ENCODE measurements around the gene PPP2R2B.

The PPP2R2B gene

GRCh38 chr5:146852089-146852488, 26.5 kb downstream of the PPP2R2B start:
- H3K4me3 ChIP-seq (ENCODE audit: low read depth in 1 of 2, low read length in 2 of 2): no peak overlapping the region
- no peak overlapping the region for H3K9ac ChIP-seq (ENCODE audit: low read length)
- H3K36me3 ChIP-seq (ENCODE audit: insufficient read depth, low read length): no peaks in the 10 kb centered on the region
- no peaks in the 10 kb centered on the region for H3K4me1 ChIP-seq (ENCODE audit: insufficient read depth, low read length)
- H3K9me3 ChIP-seq (ENCODE audit: low read length): no peaks in the 10 kb centered on the region
- H3K27me3 ChIP-seq (ENCODE audit: control insufficient read depth in 1 of 2, insufficient read depth in 2 of 2, low read length in 2 of 2): no peaks in the 10 kb centered on the region
- no peak overlapping the region for H3K27ac ChIP-seq (ENCODE audit: low read depth, low read length)

- no peak overlapping the region for H3K4me3 ChIP-seq (ENCODE audit: low read depth in 1 of 2, low read length in 2 of 2)
- H3K4me1 ChIP-seq (ENCODE audit: insufficient read depth, low read length): no peaks in the 10 kb centered on the region
- no peak overlapping the region for H3K27ac ChIP-seq (ENCODE audit: low read depth, low read length)
- H3K27me3 ChIP-seq (ENCODE audit: control insufficient read depth in 1 of 2, insufficient read depth in 2 of 2, low read length in 2 of 2): no peaks in the 10 kb centered on the region
- H3K9ac ChIP-seq (ENCODE audit: low read length): no peak overlapping the region
- no peaks in the 10 kb centered on the region for H3K36me3 ChIP-seq (ENCODE audit: insufficient read depth, low read length)
- H3K9me3 ChIP-seq (ENCODE audit: low read length): no peaks in the 10 kb centered on the region
These were observed 27.4 kb downstream of the PPP2R2B start for GRCh38 chr5:146851133-146851532.

- Histone ChIP-seq H3K36me3 (ENCODE audit: insufficient read depth, low read length) (no peaks in the 10 kb centered on the region), H3K9me3 (ENCODE audit: low read length) (no peaks in the 10 kb centered on the region), H3K4me3 (ENCODE audit: low read depth in 1 of 2, low read length in 2 of 2) (no peak overlapping the region), H3K9ac (ENCODE audit: low read length) (no peak overlapping the region), H3K4me1 (ENCODE audit: insufficient read depth, low read length) (no peaks in the 10 kb centered on the region), H3K27me3 (ENCODE audit: control insufficient read depth in 1 of 2, insufficient read depth in 2 of 2, low read length in 2 of 2) (no peaks in the 10 kb centered on the region), H3K27ac (ENCODE audit: low read depth, low read length) (no peak overlapping the region)
These were observed 28.8 kb downstream of the PPP2R2B start for GRCh38 chr5:146849694-146850303.

GRCh38 chr5:146848133-146848532, 30.4 kb downstream of the PPP2R2B start:
- Histone ChIP-seq H3K9ac (ENCODE audit: low read length) (no peak overlapping the region), H3K4me3 (ENCODE audit: low read depth in 1 of 2, low read length in 2 of 2) (no peak overlapping the region), H3K36me3 (ENCODE audit: insufficient read depth, low read length) (no peaks in the 10 kb centered on the region), H3K27me3 (ENCODE audit: control insufficient read depth in 1 of 2, insufficient read depth in 2 of 2, low read length in 2 of 2) (no peaks in the 10 kb centered on the region), H3K27ac (ENCODE audit: low read depth, low read length) (no peak overlapping the region), H3K4me1 (ENCODE audit: insufficient read depth, low read length) (no peaks in the 10 kb centered on the region), H3K9me3 (ENCODE audit: low read length) (no peaks in the 10 kb centered on the region)

- no peak overlapping the region for H3K4me3 ChIP-seq (ENCODE audit: low read depth in 1 of 2, low read length in 2 of 2)
- H3K27ac ChIP-seq (ENCODE audit: low read depth, low read length): no peak overlapping the region
- no peaks in the 10 kb centered on the region for H3K9me3 ChIP-seq (ENCODE audit: low read length)
- H3K36me3 ChIP-seq (ENCODE audit: insufficient read depth, low read length): no peaks in the 10 kb centered on the region
- no peak overlapping the region for H3K9ac ChIP-seq (ENCODE audit: low read length)
- no peaks in the 10 kb centered on the region for H3K4me1 ChIP-seq (ENCODE audit: insufficient read depth, low read length)
- H3K27me3 ChIP-seq (ENCODE audit: control insufficient read depth in 1 of 2, insufficient read depth in 2 of 2, low read length in 2 of 2): no peaks in the 10 kb centered on the region
These were observed 38.5 kb downstream of the PPP2R2B start for GRCh38 chr5:146840016-146840415.

- H3K9ac ChIP-seq (ENCODE audit: low read length): no peak overlapping the region
These were observed 42.2 kb downstream of the PPP2R2B start for GRCh38 chr5:146836226-146836842.

GRCh38 chr5:146832985-146833732, 45.4 kb downstream of the PPP2R2B start:
- Histone ChIP-seq H3K4me3 (ENCODE audit: low read depth in 1 of 2, low read length in 2 of 2) (no peak overlapping the region), H3K36me3 (ENCODE audit: insufficient read depth, low read length) (no peaks in the 10 kb centered on the region), H3K9me3 (ENCODE audit: low read length) (no peaks in the 10 kb centered on the region), H3K27ac (ENCODE audit: low read depth, low read length) (no peak overlapping the region), H3K27me3 (ENCODE audit: control insufficient read depth in 1 of 2, insufficient read depth in 2 of 2, low read length in 2 of 2) (no peaks in the 10 kb centered on the region), H3K4me1 (ENCODE audit: insufficient read depth, low read length) (peaks cover 8% of the 10 kb centered on the region), H3K9ac (ENCODE audit: low read length) (no peak overlapping the region)

More at GRCh38 chr5:146836226-146836842, 42.2 kb downstream of the PPP2R2B start:
- Histone ChIP-seq H3K4me3 (ENCODE audit: low read depth in 1 of 2, low read length in 2 of 2) (no peak overlapping the region), H3K9me3 (ENCODE audit: low read length) (no peaks in the 10 kb centered on the region), H3K36me3 (ENCODE audit: insufficient read depth, low read length) (no peaks in the 10 kb centered on the region), H3K27ac (ENCODE audit: low read depth, low read length) (no peak overlapping the region), H3K27me3 (ENCODE audit: control insufficient read depth in 1 of 2, insufficient read depth in 2 of 2, low read length in 2 of 2) (no peaks in the 10 kb centered on the region), H3K4me1 (ENCODE audit: insufficient read depth, low read length) (no peaks in the 10 kb centered on the region)

- Histone ChIP-seq H3K4me3 (ENCODE audit: low read depth in 1 of 2, low read length in 2 of 2) (no peak overlapping the region), H3K27me3 (ENCODE audit: control insufficient read depth in 1 of 2, insufficient read depth in 2 of 2, low read length in 2 of 2) (no peaks in the 10 kb centered on the region), H3K9ac (ENCODE audit: low read length) (no peak overlapping the region), H3K9me3 (ENCODE audit: low read length) (no peaks in the 10 kb centered on the region), H3K4me1 (ENCODE audit: insufficient read depth, low read length) (peaks cover 19% of the 10 kb centered on the region), H3K27ac (ENCODE audit: low read depth, low read length) (no peak overlapping the region), H3K36me3 (ENCODE audit: insufficient read depth, low read length) (no peaks in the 10 kb centered on the region)
These were observed 50.2 kb downstream of the PPP2R2B start for GRCh38 chr5:146828385-146828784.

- Histone ChIP-seq H3K27ac (ENCODE audit: low read depth, low read length) (no peak overlapping the region), H3K4me3 (ENCODE audit: low read depth in 1 of 2, low read length in 2 of 2) (no peak overlapping the region), H3K27me3 (ENCODE audit: control insufficient read depth in 1 of 2, insufficient read depth in 2 of 2, low read length in 2 of 2) (no peaks in the 10 kb centered on the region), H3K9ac (ENCODE audit: low read length) (no peak overlapping the region), H3K9me3 (ENCODE audit: low read length) (no peaks in the 10 kb centered on the region), H3K4me1 (ENCODE audit: insufficient read depth, low read length) (peaks cover 19% of the 10 kb centered on the region), H3K36me3 (ENCODE audit: insufficient read depth, low read length) (no peaks in the 10 kb centered on the region)
These were observed 50.7 kb downstream of the PPP2R2B start for GRCh38 chr5:146827901-146828300.

GRCh38 chr5:146825033-146825432, 53.5 kb downstream of the PPP2R2B start:
- Histone ChIP-seq H3K4me1 (ENCODE audit: insufficient read depth, low read length) (peaks cover 19% of the 10 kb centered on the region), H3K27me3 (ENCODE audit: control insufficient read depth in 1 of 2, insufficient read depth in 2 of 2, low read length in 2 of 2) (no peaks in the 10 kb centered on the region), H3K4me3 (ENCODE audit: low read depth in 1 of 2, low read length in 2 of 2) (no peak overlapping the region), H3K9ac (ENCODE audit: low read length) (no peak overlapping the region), H3K9me3 (ENCODE audit: low read length) (no peaks in the 10 kb centered on the region), H3K27ac (ENCODE audit: low read depth, low read length) (no peak overlapping the region), H3K36me3 (ENCODE audit: insufficient read depth, low read length) (no peaks in the 10 kb centered on the region)

- Histone ChIP-seq H3K4me3 (ENCODE audit: low read depth in 1 of 2, low read length in 2 of 2) (no peak overlapping the region), H3K36me3 (ENCODE audit: insufficient read depth, low read length) (no peaks in the 10 kb centered on the region), H3K9ac (ENCODE audit: low read length) (no peak overlapping the region), H3K27ac (ENCODE audit: low read depth, low read length) (no peak overlapping the region), H3K9me3 (ENCODE audit: low read length) (no peaks in the 10 kb centered on the region), H3K27me3 (ENCODE audit: control insufficient read depth in 1 of 2, insufficient read depth in 2 of 2, low read length in 2 of 2) (no peaks in the 10 kb centered on the region), H3K4me1 (ENCODE audit: insufficient read depth, low read length) (no peaks in the 10 kb centered on the region)
These were observed 56.8 kb downstream of the PPP2R2B start for GRCh38 chr5:146821732-146822131.

Data from muscle layer of colon (tissue), 2 donors.